Stomach smooth muscle (tissue), 2 donors: Measurements from ENCODE around the gene CCDC34.

Experiments
- H3K27ac ChIP-seq: one replicate; pipeline ENCODE4 v1.7.0; 2013; ENCODE audit warnings: mild to moderate bottlenecking, low read length, inconsistent platforms
- H3K27me3 ChIP-seq, 2 donors: one replicate each; pipeline ENCODE4 v1.7.0; 2013; ENCODE audit warnings: low read length in 2 of 2; ENCODE audit not compliant: insufficient read depth in 2 of 2, control insufficient read depth in 1 of 2
- H3K36me3 ChIP-seq, 2 donors: one replicate each; pipeline ENCODE4 v1.7.0; 2013; ENCODE audit warnings: low read length in 2 of 2; ENCODE audit not compliant: control insufficient read depth in 2 of 2, insufficient read depth in 2 of 2
- H3K4me1 ChIP-seq: one replicate; pipeline ENCODE4 v1.7.0; 2013; ENCODE audit warnings: low read length; ENCODE audit not compliant: control insufficient read depth, insufficient read depth
- H3K4me3 ChIP-seq, 2 donors: one replicate each; pipeline ENCODE4 v1.7.0; 2013; ENCODE audit warnings: low read length in 2 of 2
- H3K9ac ChIP-seq, 2 donors: one replicate each; pipeline ENCODE4 v1.7.0; 2013; ENCODE audit warnings: low read length in 2 of 2, mild to moderate bottlenecking in 1 of 2
- H3K9me3 ChIP-seq, 2 donors: one replicate each; pipeline ENCODE4 v1.7.0; 2013; ENCODE audit warnings: low read length in 2 of 2; ENCODE audit not compliant: control insufficient read depth in 2 of 2
- donor health status: healthy.
- donor health status: Pancreatic carcinoma.

Gene CCDC34, protein sequence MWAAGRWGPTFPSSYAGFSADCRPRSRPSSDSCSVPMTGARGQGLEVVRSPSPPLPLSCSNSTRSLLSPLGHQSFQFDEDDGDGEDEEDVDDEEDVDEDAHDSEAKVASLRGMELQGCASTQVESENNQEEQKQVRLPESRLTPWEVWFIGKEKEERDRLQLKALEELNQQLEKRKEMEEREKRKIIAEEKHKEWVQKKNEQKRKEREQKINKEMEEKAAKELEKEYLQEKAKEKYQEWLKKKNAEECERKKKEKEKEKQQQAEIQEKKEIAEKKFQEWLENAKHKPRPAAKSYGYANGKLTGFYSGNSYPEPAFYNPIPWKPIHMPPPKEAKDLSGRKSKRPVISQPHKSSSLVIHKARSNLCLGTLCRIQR

DNA sequence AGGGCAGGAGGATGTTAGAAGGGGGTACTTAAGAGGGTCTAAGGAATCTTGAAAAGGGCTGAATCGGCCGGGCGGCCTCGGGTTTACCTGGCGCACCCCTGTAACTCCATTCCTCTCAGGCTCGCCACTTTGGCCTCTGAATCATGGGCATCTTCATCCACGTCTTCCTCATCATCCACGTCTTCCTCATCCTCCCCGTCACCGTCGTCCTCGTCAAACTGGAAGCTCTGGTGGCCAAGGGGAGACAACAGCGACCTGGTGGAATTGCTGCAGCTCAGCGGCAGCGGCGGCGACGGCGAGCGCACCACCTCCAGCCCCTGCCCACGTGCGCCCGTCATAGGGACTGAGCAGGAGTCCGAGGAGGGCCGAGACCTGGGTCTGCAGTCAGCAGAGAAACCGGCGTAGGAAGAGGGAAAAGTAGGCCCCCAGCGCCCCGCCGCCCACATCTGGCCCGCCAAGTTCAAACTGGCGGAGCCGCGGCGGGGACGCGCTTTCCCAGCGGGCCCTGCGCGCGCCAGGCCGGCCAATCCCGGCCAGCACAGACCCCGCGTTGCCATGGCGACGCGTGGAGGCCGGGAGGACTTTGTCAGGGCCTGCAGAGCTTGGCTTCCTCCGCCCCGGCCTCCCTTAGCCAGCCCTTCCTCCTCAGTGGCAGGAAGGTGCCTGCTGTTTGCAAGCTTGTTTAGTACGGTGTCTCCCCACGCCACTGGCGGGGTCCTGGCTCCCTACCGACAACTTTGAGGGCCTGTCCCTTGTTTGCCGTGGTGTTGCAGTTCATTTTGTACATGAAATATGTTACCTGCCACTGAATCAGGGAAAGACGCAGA is at the start of gene CCDC34:
Gene CCDC34, minus strand, starts transcription at position 467 of the 827 bp plus-strand sequence. Its CDS starts 21 bp downstream, at position 446.
- peak within 1 kb of the TSS; percentile 72 to 80 for H3K9ac ChIP-seq
- H3K27ac ChIP-seq = no peak within 1 kb of the TSS
- no peaks in the 10 kb centered on the region for H3K9me3 ChIP-seq
- no peaks in the 10 kb centered on the region for H3K27me3 ChIP-seq
- H3K4me3 ChIP-seq = peak within 1 kb of the TSS; percentile 85 to 92
- H3K36me3 ChIP-seq = peaks cover 0 to 1% of the 10 kb centered on the region in 2 donors
- peaks cover 6% of the 10 kb centered on the region for H3K4me1 ChIP-seq

DNA sequence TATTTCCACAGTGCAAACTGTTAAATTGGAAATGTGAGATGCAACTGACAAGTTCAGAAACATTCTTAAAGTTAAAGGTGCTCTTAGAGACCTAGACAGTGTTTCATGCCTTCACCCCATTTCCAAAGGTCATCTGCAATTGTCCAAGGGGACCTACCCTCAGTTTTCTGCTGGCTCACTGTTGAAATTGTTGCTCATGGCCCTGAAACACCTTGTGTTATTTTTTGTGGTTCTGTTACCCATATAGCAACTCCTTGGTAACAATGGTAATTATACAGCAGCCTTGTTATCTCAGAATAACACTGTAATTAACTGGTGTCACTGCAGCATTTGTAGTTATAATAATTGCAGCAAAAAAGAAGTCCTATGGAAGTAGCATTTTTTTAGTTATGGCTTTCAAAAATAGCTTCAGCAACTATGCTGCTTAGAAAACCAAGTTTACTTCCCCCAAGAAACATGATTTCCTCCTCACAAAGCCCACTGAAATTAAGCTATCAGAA is 49.2 kb upstream of the CCDC34 start:
- Histone ChIP-seq H3K9me3 (no peaks in the 10 kb centered on the region), H3K27me3 (no peaks in the 10 kb centered on the region), H3K9ac (no peak overlapping the region), H3K4me3 (no peak overlapping the region), H3K4me1 (no peaks in the 10 kb centered on the region), H3K27ac (no peak overlapping the region), H3K36me3 (no peaks in the 10 kb centered on the region)

DNA sequence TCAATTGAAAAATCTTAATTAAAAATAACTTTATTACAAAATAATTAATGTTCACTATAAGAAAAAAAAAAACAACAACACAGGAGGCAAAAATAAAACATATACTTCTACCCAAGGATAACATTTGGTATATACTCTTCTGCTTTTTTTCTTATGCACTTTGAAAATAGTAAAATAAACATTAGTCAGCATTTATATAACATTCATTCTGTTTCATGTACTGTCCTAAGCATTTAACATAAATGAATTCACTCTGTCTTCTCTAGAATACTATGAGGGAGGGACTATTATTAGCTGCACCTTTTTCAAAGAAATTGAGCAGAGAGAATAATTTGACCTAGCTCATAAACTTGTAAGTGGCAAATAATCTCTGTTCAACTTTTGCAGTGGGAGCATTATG is 48.3 kb upstream of the CCDC34 start:
- Histone ChIP-seq H3K9me3 (no peaks in the 10 kb centered on the region), H3K36me3 (no peaks in the 10 kb centered on the region), H3K27ac (no peak overlapping the region), H3K4me3 (no peak overlapping the region), H3K9ac (no peak overlapping the region), H3K27me3 (no peaks in the 10 kb centered on the region), H3K4me1 (no peaks in the 10 kb centered on the region)

DNA sequence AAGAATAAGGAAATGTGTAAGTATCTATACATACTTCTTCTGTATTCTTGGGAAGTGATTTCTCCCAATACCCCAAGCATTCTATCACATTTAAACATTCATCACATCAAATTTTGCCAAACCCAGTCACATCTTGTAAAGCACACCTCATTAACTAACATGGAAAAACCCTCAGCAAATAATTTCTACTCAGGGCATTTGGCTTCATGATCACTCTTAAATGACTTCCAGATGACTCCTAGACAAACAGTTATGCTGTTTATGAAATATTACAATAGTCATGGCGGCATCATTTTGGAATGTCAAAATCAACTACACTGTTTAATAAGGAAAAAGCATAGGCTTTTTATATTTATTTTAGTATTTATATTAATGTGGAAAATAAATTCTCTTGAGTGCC is 47.3 kb upstream of the CCDC34 start:
- H3K27ac ChIP-seq = no peak overlapping the region
- H3K4me3 ChIP-seq = no peak overlapping the region
- no peak overlapping the region for H3K9ac ChIP-seq
- H3K9me3 ChIP-seq = no peaks in the 10 kb centered on the region
- H3K36me3 ChIP-seq = no peaks in the 10 kb centered on the region
- H3K4me1 ChIP-seq = no peaks in the 10 kb centered on the region
- H3K27me3 ChIP-seq = no peaks in the 10 kb centered on the region

DNA sequence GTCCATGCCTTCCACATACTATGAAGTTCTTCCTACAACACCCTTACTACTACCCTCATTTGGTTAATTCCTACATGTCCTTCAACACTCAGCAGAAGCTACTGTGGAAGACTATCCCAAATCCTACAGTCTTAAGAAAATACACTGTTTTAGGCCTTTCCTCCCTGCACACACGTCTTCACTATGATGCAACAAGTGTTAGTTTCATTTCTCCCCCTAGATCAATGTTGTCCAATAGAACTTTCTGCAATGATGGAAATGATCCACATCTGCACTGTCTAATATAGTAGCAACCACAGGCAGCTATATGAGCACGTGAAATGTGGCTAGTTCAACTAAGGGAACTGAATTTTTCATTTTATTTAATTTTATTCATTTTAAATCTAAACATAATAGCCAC is 46.7 kb upstream of the CCDC34 start:
- Histone ChIP-seq H3K27me3 (no peaks in the 10 kb centered on the region), H3K9ac (no peak overlapping the region), H3K27ac (no peak overlapping the region), H3K36me3 (no peaks in the 10 kb centered on the region), H3K4me1 (no peaks in the 10 kb centered on the region), H3K9me3 (no peaks in the 10 kb centered on the region), H3K4me3 (no peak overlapping the region)

DNA sequence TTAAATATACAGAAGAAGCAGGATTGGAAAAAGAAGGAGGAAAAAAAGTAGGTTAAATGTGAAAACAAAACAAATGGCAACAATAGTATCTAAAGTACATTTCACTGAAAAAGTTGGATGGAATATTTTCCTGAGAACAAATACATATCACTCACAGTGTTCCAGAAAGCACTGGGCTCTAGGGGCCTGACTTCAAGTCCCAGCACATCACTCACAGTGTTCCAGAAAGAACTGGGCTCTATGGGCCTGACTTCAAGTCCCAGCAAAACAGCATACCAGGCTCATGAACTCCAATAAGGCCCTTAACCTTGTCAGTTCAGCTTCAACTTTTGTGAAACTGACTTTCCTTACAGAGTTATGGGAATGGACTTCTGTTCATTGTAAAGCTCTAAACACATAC is 46.0 kb upstream of the CCDC34 start:
- Histone ChIP-seq H3K4me1 (no peaks in the 10 kb centered on the region), H3K9me3 (no peaks in the 10 kb centered on the region), H3K36me3 (no peaks in the 10 kb centered on the region), H3K27ac (no peak overlapping the region), H3K4me3 (no peak overlapping the region), H3K27me3 (no peaks in the 10 kb centered on the region), H3K9ac (no peak overlapping the region)

DNA sequence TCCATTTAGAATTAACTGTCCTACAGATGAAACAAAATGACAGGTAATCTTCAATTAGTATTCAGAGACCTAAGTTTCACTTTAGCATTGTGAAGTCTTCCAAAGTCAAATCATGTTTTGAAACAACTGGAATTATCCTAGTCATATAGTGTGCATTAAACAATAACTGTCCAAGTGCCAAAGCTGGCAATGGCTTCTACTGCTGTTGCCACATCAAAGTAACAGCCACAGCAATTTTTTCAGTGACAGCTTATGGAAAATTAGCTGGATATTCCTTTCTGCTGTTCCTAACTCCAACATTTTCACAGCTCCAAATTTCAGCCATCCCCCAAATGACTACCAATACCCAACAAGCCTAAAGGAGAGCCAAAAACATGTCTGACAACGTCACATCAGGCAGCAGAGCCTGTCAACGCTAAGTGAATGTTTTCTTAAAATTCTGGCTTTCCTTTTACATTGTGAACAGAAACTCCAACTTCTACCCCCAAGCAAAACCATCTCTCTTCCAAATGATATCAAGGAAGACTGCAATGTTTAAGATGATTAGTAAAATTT is 45.3 kb upstream of the CCDC34 start:
- H3K4me1 ChIP-seq = no peaks in the 10 kb centered on the region
- no peak overlapping the region for H3K4me3 ChIP-seq

DNA sequence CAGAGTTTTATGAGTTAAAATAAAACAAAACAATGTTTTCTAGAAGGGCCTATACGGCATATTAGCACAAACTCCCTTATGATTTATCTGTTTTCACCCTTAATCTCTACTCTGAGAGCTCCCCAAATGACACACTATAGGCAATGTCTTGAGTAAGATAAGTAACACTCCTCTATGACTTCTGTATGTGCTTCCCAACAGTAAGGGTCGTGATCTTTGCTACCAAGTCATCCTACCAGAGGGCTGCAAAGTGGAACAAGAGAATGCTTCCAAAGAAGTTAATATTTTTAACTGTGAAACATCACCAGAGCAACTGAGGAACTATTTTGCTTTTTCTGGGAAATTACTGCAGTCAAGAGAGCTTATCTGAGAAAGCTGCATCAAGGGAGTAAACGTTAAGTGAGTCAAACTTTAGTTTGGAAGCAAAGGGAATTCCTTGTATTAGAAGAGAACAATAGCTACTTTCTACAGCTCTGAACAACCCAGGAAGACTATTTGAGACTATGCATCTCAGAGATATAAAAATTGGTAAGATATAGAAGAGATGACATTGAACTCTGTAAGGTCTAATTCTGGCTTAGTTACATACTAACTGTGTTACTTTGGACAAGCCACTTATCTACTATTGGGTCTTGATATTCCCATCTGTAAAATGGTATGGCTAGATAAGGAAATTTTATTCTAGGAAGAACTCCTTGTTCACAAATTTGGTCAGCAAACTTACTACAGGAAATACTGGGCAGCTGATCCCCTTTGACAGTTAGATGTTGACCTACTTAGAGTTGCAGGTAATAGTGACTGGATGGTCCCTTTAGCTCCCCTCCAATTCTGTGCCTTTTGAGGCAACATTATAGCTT is 43.7 kb upstream of the CCDC34 start:
- Histone ChIP-seq H3K9ac (no peak overlapping the region), H3K4me1 (no peaks in the 10 kb centered on the region), H3K27me3 (no peaks in the 10 kb centered on the region), H3K27ac (no peak overlapping the region), H3K4me3 (no peak overlapping the region), H3K9me3 (no peaks in the 10 kb centered on the region), H3K36me3 (no peaks in the 10 kb centered on the region)

More for the DNA sequence above, 45.3 kb upstream of the CCDC34 start:
- H3K27me3 ChIP-seq = no peaks in the 10 kb centered on the region
- H3K9ac ChIP-seq = no peak overlapping the region
- no peaks in the 10 kb centered on the region for H3K36me3 ChIP-seq
- H3K9me3 ChIP-seq = no peaks in the 10 kb centered on the region
- no peak overlapping the region for H3K27ac ChIP-seq

DNA sequence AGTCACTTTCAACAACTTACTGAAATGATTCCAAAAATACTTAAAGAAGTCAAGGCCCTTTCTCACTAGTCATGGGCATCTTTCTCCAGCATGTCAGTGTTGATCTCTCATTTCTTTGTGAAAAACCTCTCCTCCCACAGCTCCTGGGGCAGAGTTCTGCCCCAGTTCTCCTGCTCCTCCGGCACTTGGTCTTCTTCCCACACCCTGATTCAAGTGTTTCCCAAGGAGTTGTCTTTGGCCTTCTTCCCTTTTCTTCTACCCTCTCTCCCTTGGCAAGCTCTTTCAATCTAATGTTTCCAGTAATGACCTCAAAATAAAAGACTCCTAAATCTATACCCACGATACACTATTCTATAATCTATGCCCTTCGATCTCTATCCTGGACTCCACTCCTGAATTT is 42.1 kb upstream of the CCDC34 start:
- Histone ChIP-seq H3K27me3 (no peaks in the 10 kb centered on the region), H3K4me1 (no peaks in the 10 kb centered on the region), H3K9me3 (no peaks in the 10 kb centered on the region), H3K27ac (no peak overlapping the region), H3K4me3 (no peak overlapping the region), H3K36me3 (no peaks in the 10 kb centered on the region), H3K9ac (no peak overlapping the region)

GRCh38 chr11:27404427-27404826 is 41.4 kb upstream of the CCDC34 start:
- no peak overlapping the region for H3K4me3 ChIP-seq
- no peaks in the 10 kb centered on the region for H3K36me3 ChIP-seq
- H3K4me1 ChIP-seq = no peaks in the 10 kb centered on the region
- H3K27ac ChIP-seq = no peak overlapping the region
- H3K9me3 ChIP-seq = no peaks in the 10 kb centered on the region
- H3K9ac ChIP-seq = no peak overlapping the region
- H3K27me3 ChIP-seq = no peaks in the 10 kb centered on the region
